Nephron progenitor cell (in vitro differentiated cells): ENCODE measurements around the gene TSEN34.

ENCODE experiments used
- DNase-seq: peaks from one replicate; pipeline ENCODE4 v3.0.0; 2021
- H3K27ac Mint-ChIP-seq: 2 replicates; pipeline ENCODE4 v1.8.0; 2021; ENCODE audit warnings: mild to moderate bottlenecking, moderate library complexity, mixed read lengths
- H3K27me3 Mint-ChIP-seq: 2 replicates; pipeline ENCODE4 v1.8.0; 2021; ENCODE audit warnings: mild to moderate bottlenecking, low read depth, mixed read lengths; ENCODE audit not compliant: poor library complexity
- H3K36me3 Mint-ChIP-seq: 2 replicates; pipeline ENCODE4 v1.8.0; 2021; ENCODE audit warnings: low read depth, mixed read lengths
- H3K4me1 Mint-ChIP-seq: 2 replicates; pipeline ENCODE4 v1.8.0; 2021; ENCODE audit warnings: mixed read lengths
- H3K4me3 Mint-ChIP-seq: 2 replicates; pipeline ENCODE4 v1.8.0; 2021; ENCODE audit warnings: mild to moderate bottlenecking, moderate library complexity, mixed read lengths
- H3K9me3 Mint-ChIP-seq: 2 replicates; pipeline ENCODE4 v1.8.0; 2021; ENCODE audit warnings: mild to moderate bottlenecking, moderate library complexity, mixed read lengths
- CTCF ChIP-seq: fragments of 200-600 bp; sonication (generic); IDR thresholded peaks from 2 replicates; pipeline ENCODE4 v1.5.0; 2021; ENCODE audit warnings: antibody characterized with exemption

TSEN34 gene

GRCh38 chr19:54153731-54154326 is 37.3 kb upstream of the TSEN34 start:
- H3K27me3 Mint-ChIP-seq: peaks cover 3% of the 10 kb centered on the region

GRCh38 chr19:54154603-54155345 is 36.3 kb upstream of the TSEN34 start:
- DNase-seq: no peak
- peaks cover 46% of the 10 kb centered on the region for H3K36me3 Mint-ChIP-seq
- no peak overlapping the region for H3K4me3 Mint-ChIP-seq
- peaks cover 17% of the 10 kb centered on the region for H3K4me1 Mint-ChIP-seq
- H3K27ac Mint-ChIP-seq: peak overlapping the region; percentile 72
- no peak for TF ChIP-seq CTCF
- peaks cover under 1% of the 10 kb centered on the region for H3K9me3 Mint-ChIP-seq
- H3K27me3 Mint-ChIP-seq: peaks cover 1% of the 10 kb centered on the region

More at GRCh38 chr19:54153731-54154326, 37.3 kb upstream of the TSEN34 start:
- no peak overlapping the region for H3K4me3 Mint-ChIP-seq
- DNase-seq: no peak
- no peaks in the 10 kb centered on the region for H3K9me3 Mint-ChIP-seq
- no peak for TF ChIP-seq CTCF
- H3K27ac Mint-ChIP-seq: peak overlapping the region; percentile 72
- peaks cover 55% of the 10 kb centered on the region for H3K36me3 Mint-ChIP-seq
- H3K4me1 Mint-ChIP-seq: peaks cover 7% of the 10 kb centered on the region

- peaks cover 45% of the 10 kb centered on the region for H3K36me3 Mint-ChIP-seq
- peaks cover 26% of the 10 kb centered on the region for H3K4me1 Mint-ChIP-seq
- H3K27ac Mint-ChIP-seq: no peak overlapping the region
- H3K27me3 Mint-ChIP-seq: no peaks in the 10 kb centered on the region
- H3K4me3 Mint-ChIP-seq: no peak overlapping the region
- TF ChIP-seq CTCF: no peak
- no peak for DNase-seq
- H3K9me3 Mint-ChIP-seq: peaks cover 10% of the 10 kb centered on the region
These were observed 35.4 kb upstream of the TSEN34 start for GRCh38 chr19:54155694-54156093.

GRCh38 chr19:54156490-54156889 is 34.6 kb upstream of the TSEN34 start:
- peaks cover 44% of the 10 kb centered on the region for H3K36me3 Mint-ChIP-seq
- no peak for DNase-seq
- H3K9me3 Mint-ChIP-seq: peaks cover 17% of the 10 kb centered on the region
- H3K27me3 Mint-ChIP-seq: peaks cover 7% of the 10 kb centered on the region
- TF ChIP-seq CTCF: no peak
- H3K4me1 Mint-ChIP-seq: peaks cover 32% of the 10 kb centered on the region
- H3K4me3 Mint-ChIP-seq: no peak overlapping the region
- H3K27ac Mint-ChIP-seq: no peak overlapping the region

- no peak for DNase-seq
- TF ChIP-seq CTCF: no peak
- H3K27me3 Mint-ChIP-seq: peaks cover 11% of the 10 kb centered on the region
- peaks cover 44% of the 10 kb centered on the region for H3K36me3 Mint-ChIP-seq
- peak overlapping the region; percentile 78 for H3K27ac Mint-ChIP-seq
- H3K4me3 Mint-ChIP-seq: peak overlapping the region; percentile 35
- peaks cover 21% of the 10 kb centered on the region for H3K9me3 Mint-ChIP-seq
- peaks cover 36% of the 10 kb centered on the region for H3K4me1 Mint-ChIP-seq
These were observed 34.2 kb upstream of the TSEN34 start for GRCh38 chr19:54156953-54157352.
